Measurements from ENCODE around the gene ITPR1. TPM values are rescaled to one million over a fixed set of nuclear protein-coding genes. Genes with fewer than 3 reads are reported as not detected.

The ITPR1 gene
- polyA plus RNA-seq, 1 of the 3 experiments (the other 2 are of a cell fraction), result 5.9 TPM

DNA sequence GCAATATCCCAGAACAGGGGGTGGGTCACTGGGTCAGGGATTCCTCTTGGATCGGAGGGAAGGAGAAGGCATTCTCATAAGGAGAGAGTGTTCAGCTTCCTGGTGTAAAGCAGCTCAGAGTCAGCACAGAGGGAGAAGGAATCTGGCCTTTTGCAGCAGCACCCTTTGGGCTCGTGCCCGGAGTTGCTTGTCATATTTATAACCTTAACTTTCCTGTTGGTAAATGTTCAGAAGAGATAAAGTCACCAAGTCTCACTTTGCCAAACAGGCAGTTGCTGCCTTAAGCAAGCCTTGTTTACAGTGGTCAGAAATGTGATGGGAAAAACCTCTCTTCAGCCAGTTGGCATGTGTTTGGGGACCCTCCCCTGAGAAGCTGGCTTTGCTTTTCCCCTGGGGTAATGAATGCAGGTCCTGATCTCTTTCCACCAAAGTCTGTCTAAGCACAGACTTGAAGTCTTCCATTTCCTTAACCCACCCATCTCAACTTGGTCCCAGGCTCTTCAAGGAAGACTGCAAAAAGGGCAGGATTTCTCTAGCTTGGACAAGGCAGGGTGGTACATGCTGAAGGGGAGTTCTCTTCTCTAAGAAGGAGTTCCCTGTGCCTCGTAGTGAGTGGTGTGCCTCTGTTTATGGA lies 279.1 kb downstream of the ITPR1 start:
- Histone ChIP-seq H4K20me1 (ENCODE audit: insufficient read depth) (no peaks in the 10 kb centered on the region), H3K27me3 (ENCODE audit: insufficient read depth) (no peaks in the 10 kb centered on the region), H3K4me1 (ENCODE audit: control insufficient read depth in 1 of 2, insufficient read depth in 2 of 2, low read depth in 1 of 2, low read length in 1 of 2) (peaks cover 0 to 5% of the 10 kb centered on the region in 2 experiments; a peak in 1 of 4 replicates), H3K27ac (ENCODE audit: low read depth in 2 of 2, low read length in 1 of 2) (peak overlapping the region in 1 of 2 experiments; percentile 43; a peak in 1 of 4 replicates), H3K4me2 (no peak overlapping the region), H3K79me2 (ENCODE audit: insufficient read depth) (no peaks in the 10 kb centered on the region), H3K9ac (no peak overlapping the region), H3K36me3 (replicated peaks in 1 of 2; ENCODE audit: control insufficient read depth in 1 of 2, insufficient read depth in 2 of 2, low read length in 1 of 2) (peaks cover 0 to 10% of the 10 kb centered on the region in 2 experiments), H2AFZ (ENCODE audit: low read depth) (no peak overlapping the region), H3F3A (replicated peaks; ENCODE audit: insufficient read depth) (no peaks in the 10 kb centered on the region), H3K9me2 (no peaks in the 10 kb centered on the region), H3K4me3 (ENCODE audit: low read depth in 2 of 2, low read length in 1 of 2) (no peak overlapping the region), H3K9me3 (no peaks in the 10 kb centered on the region)
- TF ChIP-seq, protein P1, sequence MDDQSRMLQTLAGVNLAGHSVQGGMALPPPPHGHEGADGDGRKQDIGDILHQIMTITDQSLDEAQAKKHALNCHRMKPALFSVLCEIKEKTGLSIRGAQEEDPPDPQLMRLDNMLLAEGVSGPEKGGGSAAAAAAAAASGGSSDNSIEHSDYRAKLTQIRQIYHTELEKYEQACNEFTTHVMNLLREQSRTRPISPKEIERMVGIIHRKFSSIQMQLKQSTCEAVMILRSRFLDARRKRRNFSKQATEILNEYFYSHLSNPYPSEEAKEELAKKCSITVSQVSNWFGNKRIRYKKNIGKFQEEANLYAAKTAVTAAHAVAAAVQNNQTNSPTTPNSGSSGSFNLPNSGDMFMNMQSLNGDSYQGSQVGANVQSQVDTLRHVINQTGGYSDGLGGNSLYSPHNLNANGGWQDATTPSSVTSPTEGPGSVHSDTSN (IDR thresholded peaks at IDR 0.05), result peak; percentile 21; the same call in 1 of the 2 replicates
- TF ChIP-seq, protein P2, sequence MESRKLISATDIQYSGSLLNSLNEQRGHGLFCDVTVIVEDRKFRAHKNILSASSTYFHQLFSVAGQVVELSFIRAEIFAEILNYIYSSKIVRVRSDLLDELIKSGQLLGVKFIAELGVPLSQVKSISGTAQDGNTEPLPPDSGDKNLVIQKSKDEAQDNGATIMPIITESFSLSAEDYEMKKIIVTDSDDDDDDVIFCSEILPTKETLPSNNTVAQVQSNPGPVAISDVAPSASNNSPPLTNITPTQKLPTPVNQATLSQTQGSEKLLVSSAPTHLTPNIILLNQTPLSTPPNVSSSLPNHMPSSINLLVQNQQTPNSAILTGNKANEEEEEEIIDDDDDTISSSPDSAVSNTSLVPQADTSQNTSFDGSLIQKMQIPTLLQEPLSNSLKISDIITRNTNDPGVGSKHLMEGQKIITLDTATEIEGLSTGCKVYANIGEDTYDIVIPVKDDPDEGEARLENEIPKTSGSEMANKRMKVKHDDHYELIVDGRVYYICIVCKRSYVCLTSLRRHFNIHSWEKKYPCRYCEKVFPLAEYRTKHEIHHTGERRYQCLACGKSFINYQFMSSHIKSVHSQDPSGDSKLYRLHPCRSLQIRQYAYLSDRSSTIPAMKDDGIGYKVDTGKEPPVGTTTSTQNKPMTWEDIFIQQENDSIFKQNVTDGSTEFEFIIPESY (IDR thresholded peaks at IDR 0.05; ENCODE audit: borderline replicate concordance, low read depth), result no peak
- POLR2A ChIA-PET, result no interaction called here
- 68% methylated on average over 4 of the region's 4 CpGs for WGBS (ENCODE audit: low lambda C conversion rate)
- CTCF ChIA-PET, result no interaction called here
- no peak for DNase-seq

DNA sequence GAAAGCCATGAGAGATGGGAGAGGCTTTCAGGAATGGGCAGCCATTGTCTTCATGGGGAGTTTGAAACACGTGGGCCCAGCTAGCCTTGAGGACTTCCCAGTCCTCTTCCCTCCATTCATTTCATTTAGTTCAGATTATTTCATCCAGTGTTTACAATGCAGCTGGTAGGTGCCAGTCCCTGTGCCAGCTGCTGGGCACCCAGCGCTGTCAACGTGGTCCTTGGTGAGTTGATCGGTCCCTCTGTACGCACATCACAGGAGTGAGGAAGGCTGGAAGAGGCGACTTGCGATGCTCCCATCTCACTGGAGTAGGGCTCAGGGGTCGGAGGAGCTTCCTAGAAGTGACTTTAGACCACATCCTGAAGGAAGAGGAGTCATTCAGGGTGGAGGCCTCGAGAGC lies 279.7 kb downstream of the ITPR1 start:
- Histone ChIP-seq H3K9me3 (no peaks in the 10 kb centered on the region), H3K9ac (no peak overlapping the region), H3K9me2 (no peaks in the 10 kb centered on the region), H2AFZ (ENCODE audit: low read depth) (no peak overlapping the region), H3K79me2 (ENCODE audit: insufficient read depth) (no peaks in the 10 kb centered on the region), H3K27ac (ENCODE audit: low read depth in 2 of 2, low read length in 1 of 2) (no peak overlapping the region), H3K4me1 (ENCODE audit: control insufficient read depth in 1 of 2, insufficient read depth in 2 of 2, low read depth in 1 of 2, low read length in 1 of 2) (peaks cover 0 to 5% of the 10 kb centered on the region in 2 experiments; a peak in 1 of 4 replicates), H3K4me3 (ENCODE audit: low read depth in 2 of 2, low read length in 1 of 2) (no peak overlapping the region), H3K27me3 (ENCODE audit: insufficient read depth) (no peaks in the 10 kb centered on the region), H3K36me3 (replicated peaks in 1 of 2; ENCODE audit: control insufficient read depth in 1 of 2, insufficient read depth in 2 of 2, low read length in 1 of 2) (peaks cover 0 to 10% of the 10 kb centered on the region in 2 experiments), H3F3A (replicated peaks; ENCODE audit: insufficient read depth) (no peaks in the 10 kb centered on the region), H3K4me2 (no peak overlapping the region), H4K20me1 (ENCODE audit: insufficient read depth) (no peaks in the 10 kb centered on the region)
- ChIA-PET CTCF (interaction anchor here (1.0 kb wide), 1 partner anchor 61 kb away, joined by 3 read pairs; no protein-coding TSS in a partner anchor), POLR2A (no interaction called here)
- 84% methylated on average over 9 of the region's 9 CpGs for WGBS (ENCODE audit: low lambda C conversion rate)
- DNase-seq, result no peak
- TF ChIP-seq GATA2 (CRISPR knock-in tag; IDR thresholded peaks at IDR 0.05) (no peak), RAD21 (IDR thresholded peaks at IDR 0.05; ENCODE audit: low read length) (no peak)

DNA sequence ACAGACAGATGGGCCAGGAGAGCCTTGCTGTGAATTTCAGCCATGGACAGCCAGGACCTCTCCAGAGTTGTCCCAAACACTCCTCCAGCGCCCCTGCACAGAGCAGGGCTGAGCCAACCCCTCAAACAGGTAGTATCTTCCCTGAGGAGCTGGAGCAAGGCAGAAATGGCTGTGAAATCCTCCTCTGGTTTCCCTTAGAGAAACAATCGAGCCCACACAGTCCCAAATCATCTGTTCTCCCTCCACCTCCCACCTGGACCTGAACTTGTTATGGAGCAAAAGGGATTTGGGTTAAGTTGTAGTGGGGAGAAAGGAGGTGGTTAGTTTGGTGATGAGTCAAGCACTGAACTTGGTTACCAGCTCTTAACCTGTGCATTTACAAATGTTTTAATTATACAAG lies 280.4 kb downstream of the ITPR1 start:
- CTCF ChIA-PET, result interaction anchor here (1.0 kb wide), 1 partner anchor 62 kb away, joined by 3 read pairs; no protein-coding TSS in a partner anchor
- H3K9ac ChIP-seq, result no peak overlapping the region
- H3K4me1 ChIP-seq (ENCODE audit: control insufficient read depth in 1 of 2, insufficient read depth in 2 of 2, low read depth in 1 of 2, low read length in 1 of 2), result peaks cover 0 to 5% of the 10 kb centered on the region in 2 experiments; a peak in 1 of 4 replicates
- POLR2A ChIA-PET, result no interaction called here
- H3K36me3 ChIP-seq (replicated peaks in 1 of 2; ENCODE audit: control insufficient read depth in 1 of 2, insufficient read depth in 2 of 2, low read length in 1 of 2), result peaks cover 0 to 10% of the 10 kb centered on the region in 2 experiments
- H4K20me1 ChIP-seq (ENCODE audit: insufficient read depth), result no peaks in the 10 kb centered on the region
- no peaks in the 10 kb centered on the region for H3K79me2 ChIP-seq (ENCODE audit: insufficient read depth)
- H3K4me2 ChIP-seq, result no peak overlapping the region
- no peaks in the 10 kb centered on the region for H3K9me2 ChIP-seq
- no peak overlapping the region for H3K4me3 ChIP-seq (ENCODE audit: low read depth in 2 of 2, low read length in 1 of 2)
- H3F3A ChIP-seq (replicated peaks; ENCODE audit: insufficient read depth), result no peaks in the 10 kb centered on the region
- no peak overlapping the region for H2AFZ ChIP-seq (ENCODE audit: low read depth)
- no peaks in the 10 kb centered on the region for H3K27me3 ChIP-seq (ENCODE audit: insufficient read depth)
- DNase-seq, result no peak
- 56% methylated on average over 2 of the region's 2 CpGs for WGBS (ENCODE audit: low lambda C conversion rate)
- TF ChIP-seq, protein P3, sequence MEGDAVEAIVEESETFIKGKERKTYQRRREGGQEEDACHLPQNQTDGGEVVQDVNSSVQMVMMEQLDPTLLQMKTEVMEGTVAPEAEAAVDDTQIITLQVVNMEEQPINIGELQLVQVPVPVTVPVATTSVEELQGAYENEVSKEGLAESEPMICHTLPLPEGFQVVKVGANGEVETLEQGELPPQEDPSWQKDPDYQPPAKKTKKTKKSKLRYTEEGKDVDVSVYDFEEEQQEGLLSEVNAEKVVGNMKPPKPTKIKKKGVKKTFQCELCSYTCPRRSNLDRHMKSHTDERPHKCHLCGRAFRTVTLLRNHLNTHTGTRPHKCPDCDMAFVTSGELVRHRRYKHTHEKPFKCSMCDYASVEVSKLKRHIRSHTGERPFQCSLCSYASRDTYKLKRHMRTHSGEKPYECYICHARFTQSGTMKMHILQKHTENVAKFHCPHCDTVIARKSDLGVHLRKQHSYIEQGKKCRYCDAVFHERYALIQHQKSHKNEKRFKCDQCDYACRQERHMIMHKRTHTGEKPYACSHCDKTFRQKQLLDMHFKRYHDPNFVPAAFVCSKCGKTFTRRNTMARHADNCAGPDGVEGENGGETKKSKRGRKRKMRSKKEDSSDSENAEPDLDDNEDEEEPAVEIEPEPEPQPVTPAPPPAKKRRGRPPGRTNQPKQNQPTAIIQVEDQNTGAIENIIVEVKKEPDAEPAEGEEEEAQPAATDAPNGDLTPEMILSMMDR (IDR thresholded peaks at IDR 0.05), result no peak
- TF ChIP-seq MXI1 (IDR thresholded peaks at IDR 0.05; ENCODE audit: low read depth, low read length) (no peak), RCOR1 (IDR thresholded peaks at IDR 0.05; ENCODE audit: low read length) (no peak), MEF2A (IDR thresholded peaks at IDR 0.05; ENCODE audit: borderline replicate concordance, low read depth) (no peak)
- no peaks in the 10 kb centered on the region for H3K9me3 ChIP-seq
- no peak overlapping the region for H3K27ac ChIP-seq (ENCODE audit: low read depth in 2 of 2, low read length in 1 of 2)

Data from SK-N-SH (cell line).